ENCODE measurements around the gene ZNF516.

ZNF516 gene

GRCh38 chr18:76428396-76429261 lies 66.4 kb downstream of the ZNF516 start:
- in situ Hi-C loops (cut with HindIII; ENCODE audit: low pct_ligation_motif_present, low sequenced_read_pairs), result no loop called here
- TF ChIP-seq CTCF (IDR thresholded peaks at IDR 0.05; ENCODE audit: low read depth, low read length, missing control alignments), result no peak
- no peaks in the 10 kb centered on the region for H3K36me3 ChIP-seq (replicated peaks)
- DNase-seq, result peak; percentile 22
- no peaks in the 10 kb centered on the region for H3K27me3 ChIP-seq (replicated peaks)
- H3K4me3 ChIP-seq (ENCODE audit: low read depth, low read length), result no peak overlapping the region
- H3K27ac ChIP-seq, result no peak overlapping the region

- no peak overlapping the region for H3K4me3 ChIP-seq (ENCODE audit: low read depth, low read length)
- in situ Hi-C loops (cut with HindIII; ENCODE audit: low pct_ligation_motif_present, low sequenced_read_pairs), result no loop called here
- H3K36me3 ChIP-seq (replicated peaks), result no peaks in the 10 kb centered on the region
- peak; percentile 94 for TF ChIP-seq CTCF (IDR thresholded peaks at IDR 0.05; ENCODE audit: low read depth, low read length, missing control alignments)
- H3K27me3 ChIP-seq (replicated peaks), result no peaks in the 10 kb centered on the region
- DNase-seq, result no peak
- H3K27ac ChIP-seq, result no peak overlapping the region
Measured at GRCh38 chr18:76426737-76427305, 68.2 kb downstream of the ZNF516 start.

- no peak overlapping the region for H3K27ac ChIP-seq
- H3K27me3 ChIP-seq (replicated peaks), result no peaks in the 10 kb centered on the region
- DNase-seq, result no peak
- no peak overlapping the region for H3K4me3 ChIP-seq (ENCODE audit: low read depth, low read length)
- in situ Hi-C loops (cut with HindIII; ENCODE audit: low pct_ligation_motif_present, low sequenced_read_pairs), result no loop called here
- H3K36me3 ChIP-seq (replicated peaks), result no peaks in the 10 kb centered on the region
- TF ChIP-seq CTCF (IDR thresholded peaks at IDR 0.05; ENCODE audit: low read depth, low read length, missing control alignments), result no peak
Measured at GRCh38 chr18:76425146-76426131, 69.6 kb downstream of the ZNF516 start.

- H3K4me3 ChIP-seq (ENCODE audit: low read depth, low read length), result no peak overlapping the region
- TF ChIP-seq CTCF (IDR thresholded peaks at IDR 0.05; ENCODE audit: low read depth, low read length, missing control alignments), result no peak
- in situ Hi-C loops (cut with HindIII; ENCODE audit: low pct_ligation_motif_present, low sequenced_read_pairs), result no loop called here
Measured at GRCh38 chr18:76422838-76423237, 72.2 kb downstream of the ZNF516 start.

GRCh38 chr18:76422121-76422520 lies 72.9 kb downstream of the ZNF516 start:
- no peak for TF ChIP-seq CTCF (IDR thresholded peaks at IDR 0.05; ENCODE audit: low read depth, low read length, missing control alignments)
- Histone ChIP-seq H3K4me3 (ENCODE audit: low read depth, low read length) (no peak overlapping the region), H3K36me3 (replicated peaks) (no peaks in the 10 kb centered on the region), H3K27ac (no peak overlapping the region), H3K27me3 (replicated peaks) (no peaks in the 10 kb centered on the region)
- in situ Hi-C loops (cut with HindIII; ENCODE audit: low pct_ligation_motif_present, low sequenced_read_pairs), result no loop called here
- no peak for DNase-seq

More at GRCh38 chr18:76422838-76423237, 72.2 kb downstream of the ZNF516 start:
- Histone ChIP-seq H3K36me3 (replicated peaks) (no peaks in the 10 kb centered on the region), H3K27ac (no peak overlapping the region), H3K27me3 (replicated peaks) (no peaks in the 10 kb centered on the region)
- DNase-seq, result no peak
